HG02981 (cell line): ENCODE measurements around the gene POLR1C.
"Not testable (repeated sequence)": the region's sequence is repeated elsewhere in the genome, so short reads cannot be mapped to it uniquely, and the experiment has no call there.

Source experiments
- ATAC-seq: cut with Tn5 transposase; IDR thresholded peaks from one replicate; pipeline ENCODE4 v1.9.1; 2021; ENCODE audit warnings: mild to moderate bottlenecking, moderate library complexity; ENCODE audit not compliant: unreplicated experiment

POLR1C gene

GRCh38 chr6:43509142-43509983 lies 7.5 kb upstream of the POLR1C start:
- ATAC-seq: no peak

- peak; percentile 53 for ATAC-seq
Measured at GRCh38 chr6:43509984-43510826, 6.7 kb upstream of the POLR1C start, which contains the start of gene LRRC73. LRRC73 (minus strand) TSS chr6:43510346; CDS start chr6:43509785, 561 bp downstream.

GRCh38 chr6:43510827-43511163 lies 6.1 kb upstream of the POLR1C start:
- no peak for ATAC-seq

GRCh38 chr6:43511824-43512415 lies 5.0 kb upstream of the POLR1C start:
- ATAC-seq: no peak

- no peak for ATAC-seq
Measured at GRCh38 chr6:43515808-43516207, 1.1 kb upstream of the POLR1C start.

- ATAC-seq: no peak
Measured at GRCh38 chr6:43516367-43516696, 557 bp upstream of the POLR1C start.

GRCh38 chr6:43517505-43518357 lies 842 bp downstream of the POLR1C start:
- ATAC-seq: no peak

- ATAC-seq: no peak
Measured at GRCh38 chr6:43520097-43520496, 3.2 kb downstream of the POLR1C start.

GRCh38 chr6:43521836-43522235 lies 4.9 kb downstream of the POLR1C start:
- ATAC-seq: no peak

- no peak for ATAC-seq
Measured at GRCh38 chr6:43522547-43523261, 5.8 kb downstream of the POLR1C start.

- ATAC-seq: no peak
Measured at GRCh38 chr6:43523284-43523683, 6.4 kb downstream of the POLR1C start.

GRCh38 chr6:43524483-43524961 lies 7.6 kb downstream of the POLR1C start:
- no peak for ATAC-seq

GRCh38 chr6:43532201-43532600 lies 15.3 kb downstream of the POLR1C start:
- ATAC-seq: no peak

- ATAC-seq: not testable (repeated sequence)
Measured at GRCh38 chr6:43538986-43539385, 22.1 kb downstream of the POLR1C start.

GRCh38 chr6:43539409-43539808 lies 22.5 kb downstream of the POLR1C start:
- ATAC-seq: not testable (repeated sequence)

- ATAC-seq: no peak
Measured at GRCh38 chr6:43540507-43540906, 23.6 kb downstream of the POLR1C start.

- ATAC-seq: no peak
Measured at GRCh38 chr6:43541774-43542471, 25.0 kb downstream of the POLR1C start.

- no peak for ATAC-seq
Measured at GRCh38 chr6:43544461-43544860, 27.6 kb downstream of the POLR1C start.

- no peak for ATAC-seq
Measured at GRCh38 chr6:43547222-43547621, 30.3 kb downstream of the POLR1C start.
